ENCODE measurements around the gene FAM184A.

FAM184A gene

DNA sequence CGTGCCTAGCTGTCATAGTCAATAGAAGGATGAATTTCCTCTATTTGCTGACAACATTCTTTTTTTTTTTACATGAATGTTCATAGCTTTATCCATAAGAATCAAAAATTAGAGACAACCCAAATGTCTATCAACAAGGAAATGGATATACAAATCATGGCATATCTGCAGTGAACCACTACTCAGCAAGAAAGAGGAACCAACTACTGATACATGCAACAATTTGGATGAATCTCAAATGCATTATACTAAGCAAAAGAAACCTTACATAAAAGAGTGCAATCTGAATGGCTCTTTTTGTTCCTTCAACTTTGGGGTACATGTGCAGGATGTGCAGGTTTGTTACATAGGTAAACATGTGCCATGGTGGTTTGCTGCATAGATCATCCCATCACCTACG, 125.8 kb downstream of the FAM184A start:
- DNase-seq = no peak

DNA sequence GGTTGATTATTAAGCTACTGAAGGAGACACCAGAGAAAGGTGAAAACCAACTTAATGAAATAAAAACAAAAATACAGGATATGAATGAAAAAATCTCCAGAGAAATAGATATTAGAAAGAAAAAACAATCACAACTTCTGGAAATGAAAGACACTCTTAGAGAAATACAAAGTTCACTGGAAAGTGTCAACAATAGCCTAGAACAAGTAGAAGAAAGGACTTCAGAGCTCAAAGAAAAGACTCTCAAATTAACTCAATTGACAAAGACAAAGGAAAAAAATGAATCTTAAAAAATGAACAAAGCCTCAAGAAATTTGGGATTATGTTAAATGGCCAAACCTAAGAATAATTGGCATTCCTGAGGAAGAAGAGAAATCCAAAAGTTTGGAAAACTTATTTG, 133.2 kb downstream of the FAM184A start:
- DNase-seq = no peak

DNA sequence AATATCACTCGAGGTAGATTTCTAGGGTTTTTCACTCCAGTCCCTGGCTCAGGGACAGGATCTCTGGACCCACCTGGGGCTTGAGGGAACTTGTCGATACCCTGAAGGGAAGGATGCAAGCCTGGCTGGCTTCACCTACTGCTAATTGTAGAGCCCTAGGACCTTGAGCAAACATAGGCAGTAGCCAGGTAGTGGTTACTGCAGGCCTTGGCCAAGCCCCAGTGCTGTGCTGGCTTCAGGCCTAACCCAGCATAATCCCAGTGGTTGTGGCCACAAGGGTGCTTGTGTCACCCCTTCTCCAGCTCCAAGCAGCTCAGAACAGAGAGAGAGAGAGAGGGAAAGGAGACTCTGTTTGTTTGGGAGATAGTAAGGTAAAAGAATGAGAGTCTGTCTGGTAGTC, 137.7 kb downstream of the FAM184A start:
- no peak for DNase-seq

DNA sequence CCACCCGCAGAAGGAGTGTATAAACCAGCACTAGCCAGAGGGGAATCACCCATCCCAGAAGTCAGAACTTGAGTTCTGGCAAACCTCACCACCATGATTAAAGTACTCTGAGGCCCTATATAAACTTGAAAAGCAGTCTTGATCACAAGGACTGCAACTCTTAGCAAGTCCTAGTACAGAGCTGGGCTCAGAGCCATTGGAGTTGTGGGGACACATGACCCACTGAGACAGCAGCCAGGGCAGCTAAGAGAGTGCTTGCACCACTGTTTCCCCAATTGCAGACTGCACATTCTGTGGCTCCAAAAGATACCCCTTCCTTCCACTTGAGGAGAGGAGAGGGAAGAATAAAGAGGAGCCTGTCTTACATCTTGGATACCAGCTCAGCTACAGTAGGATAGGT, 138.8 kb downstream of the FAM184A start:
- DNase-seq = no peak

DNA sequence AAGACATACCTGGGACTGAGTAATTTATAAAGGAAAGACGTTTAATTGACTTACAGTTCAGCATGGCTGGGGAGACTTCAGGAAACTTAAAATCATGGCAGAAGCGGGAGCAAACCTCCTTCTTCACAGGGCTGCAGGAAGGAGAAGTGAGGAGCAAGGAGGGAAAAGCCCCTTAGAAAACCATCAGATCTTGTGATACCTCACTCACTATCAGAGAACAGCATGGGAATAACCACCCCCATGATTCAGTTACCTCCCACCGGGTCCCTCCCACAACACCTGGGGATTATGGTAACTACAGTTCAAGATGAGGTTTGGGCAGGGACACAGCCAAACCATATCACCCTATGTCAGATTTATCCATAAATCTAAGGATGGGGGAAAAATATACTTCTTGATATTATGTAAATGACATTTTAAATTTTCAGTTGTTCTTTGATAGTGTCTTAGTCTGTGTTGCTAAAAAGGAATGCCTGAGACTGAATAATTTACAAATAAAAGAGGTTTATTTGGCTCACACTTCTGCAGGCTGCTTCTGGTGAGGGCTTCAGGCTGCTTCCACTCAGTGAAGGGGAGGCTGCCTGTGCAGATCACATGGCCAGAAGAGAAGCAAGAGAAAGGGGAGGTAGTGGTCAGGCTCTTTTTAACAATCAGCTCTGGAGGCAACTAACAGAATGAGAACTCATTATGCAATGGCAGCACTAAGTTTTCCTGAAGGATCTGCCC, 142.3 kb downstream of the FAM184A start:
- DNase-seq = no peak

DNA sequence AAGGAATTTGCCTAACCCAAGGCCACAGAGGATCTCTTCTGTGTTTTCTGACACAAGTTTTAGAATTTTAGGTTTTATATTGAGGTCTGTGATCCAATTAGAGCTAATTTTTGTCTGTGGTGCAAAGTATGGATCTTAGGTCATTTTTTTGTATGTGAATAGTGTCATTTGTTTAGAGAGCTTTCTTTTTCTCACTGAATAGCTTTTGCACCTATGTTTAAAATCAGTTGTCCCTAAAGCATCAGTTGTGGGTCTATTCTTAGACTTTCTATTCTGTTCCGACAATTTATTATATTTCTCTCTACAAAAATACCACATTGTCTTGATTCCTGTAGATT, 143.2 kb downstream of the FAM184A start:
- no peak for DNase-seq

DNA sequence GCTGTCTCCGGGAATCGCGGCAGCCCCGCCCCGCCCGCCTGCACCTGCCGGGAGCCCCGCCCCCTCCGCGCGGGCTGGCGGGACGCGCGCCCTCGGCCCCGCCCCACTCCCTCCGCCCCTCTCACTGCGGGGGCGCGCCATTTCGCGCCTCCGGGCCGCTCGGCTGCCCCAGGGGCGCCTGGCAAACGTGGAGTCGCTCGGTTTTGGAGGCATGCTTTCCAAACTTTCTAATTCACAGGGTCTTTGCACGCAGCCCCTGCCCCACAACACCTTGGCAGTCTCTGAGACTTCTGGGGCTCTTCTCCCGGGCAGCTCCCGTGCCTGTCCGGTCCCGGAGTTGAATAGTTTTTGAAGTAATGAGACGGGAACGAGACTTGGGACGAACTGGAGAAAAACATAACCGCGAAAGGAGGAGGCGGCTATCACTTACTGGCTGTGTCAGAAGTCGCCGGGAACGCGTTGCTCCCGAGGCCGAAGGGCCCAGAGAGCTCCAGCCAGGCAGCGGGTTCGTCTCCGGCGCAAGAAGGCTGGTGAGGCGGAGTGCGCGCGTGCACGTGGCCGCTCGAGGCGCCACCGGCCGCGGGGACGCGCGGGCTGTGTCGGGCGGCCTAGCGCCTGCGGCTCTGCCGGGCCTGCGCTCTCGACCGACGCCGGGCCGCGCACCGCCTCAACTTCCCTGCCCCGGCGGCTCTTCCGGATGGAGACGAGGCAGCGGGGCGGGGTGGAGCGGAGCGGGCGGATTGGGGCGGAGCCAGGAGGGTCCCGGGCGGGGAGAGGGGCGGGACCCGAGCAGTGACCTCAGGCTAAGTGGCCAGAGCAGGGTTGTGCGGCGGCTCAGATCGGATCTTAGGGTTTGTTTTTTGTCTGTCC, 143.8 kb downstream of the FAM184A start, which contains the start of gene MCM9:
MCM9 (minus strand) TSS at position 699 of the 870 bp plus-strand sequence. CDS start 3,436 bp downstream, outside the sequence.
- DNase-seq = peak; percentile 92

DNA sequence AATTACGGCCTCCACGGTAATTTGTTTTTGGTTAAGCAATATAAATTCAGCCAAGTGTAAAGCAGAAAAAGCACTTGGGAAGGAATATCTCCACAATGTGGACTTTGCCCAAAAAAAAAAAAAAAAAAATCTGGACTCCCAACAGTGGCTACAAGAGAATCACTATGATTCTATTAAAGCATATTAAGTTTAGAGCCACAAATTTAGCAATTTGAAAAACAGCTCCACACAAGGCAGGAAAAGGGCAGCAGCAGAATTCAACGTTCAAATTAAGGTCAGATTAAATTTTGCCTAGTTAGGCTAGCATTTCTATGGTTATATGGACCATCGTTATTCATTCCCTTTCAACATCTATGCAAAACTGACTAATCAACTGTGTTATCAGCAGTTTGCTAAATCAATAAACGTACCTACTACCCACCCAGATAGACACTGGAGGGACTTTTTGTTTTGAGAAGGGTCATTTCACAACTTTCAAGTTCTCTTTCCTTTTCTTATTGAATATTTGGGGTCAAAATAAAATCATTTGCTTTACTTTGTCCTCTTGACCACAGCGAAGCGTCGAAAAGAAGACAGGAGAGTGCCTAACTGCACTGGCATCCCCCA, 144.5 kb downstream of the FAM184A start:
- no peak for DNase-seq

DNA sequence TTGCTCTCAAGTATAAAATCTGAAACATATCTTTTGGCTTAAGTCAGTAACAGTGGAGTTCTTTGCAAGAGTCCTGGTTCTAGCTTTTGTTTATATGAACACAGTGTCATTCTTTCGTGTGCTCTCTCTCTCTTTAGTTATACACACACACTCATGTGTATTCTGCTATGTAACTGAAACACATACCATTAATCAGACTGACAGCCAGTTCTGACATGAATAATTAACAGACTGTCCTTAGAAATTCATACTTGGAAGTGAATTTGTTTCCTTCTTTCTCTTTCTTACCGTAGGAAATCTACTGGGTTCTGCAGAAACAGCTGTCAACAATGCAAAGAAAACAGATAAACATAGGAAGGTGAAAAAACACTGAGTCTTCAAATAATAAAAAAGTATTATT, 146.0 kb downstream of the FAM184A start:
- DNase-seq = no peak

DNA sequence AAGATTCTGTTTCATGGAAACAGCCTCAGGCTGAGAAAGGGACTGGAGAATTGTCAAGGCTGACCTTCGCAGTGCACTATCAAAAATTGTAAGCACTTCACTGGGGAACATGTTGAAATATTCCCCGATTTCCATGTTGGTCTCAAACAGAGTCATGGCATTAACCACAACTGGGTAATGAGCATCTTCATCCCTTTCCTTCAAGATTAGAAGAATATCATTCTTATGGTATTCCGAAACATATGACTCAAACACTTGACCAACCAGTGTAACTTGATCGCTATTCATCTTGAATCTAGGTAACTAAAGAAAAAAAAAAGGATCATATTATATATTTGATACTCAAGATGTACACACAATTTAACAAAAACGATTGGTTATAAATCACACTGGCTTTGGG, 147.0 kb downstream of the FAM184A start:
- DNase-seq = no peak

DNA sequence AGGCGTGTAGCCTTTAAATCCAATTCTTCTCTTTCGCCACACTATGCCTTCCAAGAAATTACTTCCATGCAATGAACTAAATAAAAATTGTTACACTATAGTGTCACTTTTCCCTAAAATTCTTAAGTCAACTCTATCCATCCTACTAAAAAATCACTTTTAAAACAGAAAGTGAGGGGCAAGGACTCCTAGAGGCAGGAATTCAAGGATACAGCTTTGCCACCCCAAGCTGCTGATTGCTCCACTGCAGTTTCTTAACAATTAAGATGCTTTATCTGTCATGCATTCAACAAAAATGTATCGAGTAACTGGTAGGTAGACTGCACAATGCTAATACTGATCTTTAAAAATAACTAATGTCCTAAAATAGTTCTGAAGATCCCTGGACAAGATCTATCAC, 147.8 kb downstream of the FAM184A start:
- no peak for DNase-seq

DNA sequence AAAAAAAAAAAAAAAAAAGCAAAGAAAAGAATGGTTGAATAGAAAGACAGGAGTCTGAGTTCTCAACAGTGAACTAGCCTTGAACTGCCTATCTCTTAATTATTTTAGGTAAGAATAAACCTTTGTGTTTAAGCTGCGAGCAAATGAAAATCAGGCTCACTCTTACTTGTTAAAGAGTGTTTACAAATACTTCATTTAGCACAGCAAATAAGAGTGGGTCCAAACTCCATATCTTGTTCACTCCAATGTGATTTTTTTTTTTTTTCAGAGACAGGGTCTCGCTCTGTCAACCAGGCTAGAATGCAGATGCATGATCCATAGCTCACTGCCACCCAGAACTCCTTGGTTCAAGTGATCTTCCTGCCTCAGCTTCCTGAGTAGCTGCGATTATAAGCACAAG, 155.4 kb downstream of the FAM184A start:
- no peak for DNase-seq

DNA sequence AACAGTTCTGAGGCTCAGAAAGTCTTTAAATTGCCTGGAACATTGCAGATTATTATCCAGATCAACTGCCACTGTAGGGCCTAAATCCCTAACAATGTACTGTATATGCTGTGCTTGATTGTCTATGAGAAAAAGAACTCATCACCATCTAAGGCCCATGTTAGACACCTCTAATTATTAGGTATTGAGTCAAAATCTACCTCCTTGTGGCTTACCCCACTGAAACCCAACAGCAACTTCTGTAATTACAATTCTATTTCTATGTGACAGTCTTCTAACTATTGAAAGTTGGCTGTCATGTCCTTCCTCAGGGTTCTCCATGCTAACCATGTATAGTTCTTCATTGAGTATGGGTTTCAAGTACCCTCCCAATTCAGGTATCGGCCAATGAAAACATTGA, 157.4 kb downstream of the FAM184A start:
- DNase-seq = no peak

DNA sequence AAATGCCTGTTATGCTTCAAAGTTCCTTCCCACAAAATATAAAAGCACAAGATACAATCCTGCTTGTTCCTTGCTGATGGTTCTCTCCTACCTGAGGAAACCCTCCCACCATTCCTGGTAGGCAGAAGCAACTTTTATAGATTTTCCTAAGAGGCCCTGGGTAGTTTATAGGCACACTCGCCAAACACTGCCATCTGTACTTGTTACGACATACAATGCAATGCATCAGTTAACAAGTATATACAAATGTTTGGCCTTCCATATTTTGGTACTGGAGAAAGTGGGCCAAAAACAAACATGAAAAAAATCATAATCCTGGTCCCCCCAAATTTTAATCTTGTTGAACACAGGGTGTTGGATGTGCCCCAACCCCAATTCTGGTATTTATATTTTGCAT, 160.1 kb downstream of the FAM184A start:
- DNase-seq = no peak

DNA sequence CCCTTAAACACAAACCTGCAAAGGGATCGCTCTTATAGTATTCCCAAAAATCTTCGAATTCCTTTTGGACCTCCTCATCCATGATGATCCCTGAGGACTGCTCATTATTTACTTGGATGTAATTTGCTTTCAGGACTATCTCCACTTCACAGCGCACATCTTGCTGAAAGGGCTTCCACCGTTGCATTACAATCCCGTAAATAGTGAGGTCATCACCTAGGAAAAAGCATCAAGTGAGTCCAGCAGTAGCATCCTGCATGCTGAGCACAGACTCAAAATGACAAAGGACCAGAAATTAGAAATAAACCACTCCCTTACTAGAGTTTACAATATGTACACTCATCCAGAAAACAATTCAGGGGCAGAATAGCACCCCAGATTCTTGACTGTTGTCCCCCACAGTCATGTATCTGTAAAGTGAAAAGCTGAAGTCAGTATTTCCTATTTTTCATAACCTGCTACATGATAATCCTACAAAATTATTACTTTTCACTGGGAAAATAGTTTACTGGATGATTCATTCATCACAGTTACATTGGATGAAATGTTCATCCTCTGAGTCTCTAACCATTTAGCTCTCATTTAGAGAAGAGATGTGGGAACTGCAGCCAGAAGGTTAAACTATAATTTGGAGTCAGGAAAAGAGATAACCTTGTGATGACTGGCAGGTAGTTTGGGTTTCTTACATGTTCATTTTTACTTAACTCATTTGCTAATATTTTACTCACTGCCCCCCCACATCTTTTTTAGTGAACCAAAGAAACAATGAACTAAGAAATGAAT, 160.7 kb downstream of the FAM184A start:
- DNase-seq = no peak

DNA sequence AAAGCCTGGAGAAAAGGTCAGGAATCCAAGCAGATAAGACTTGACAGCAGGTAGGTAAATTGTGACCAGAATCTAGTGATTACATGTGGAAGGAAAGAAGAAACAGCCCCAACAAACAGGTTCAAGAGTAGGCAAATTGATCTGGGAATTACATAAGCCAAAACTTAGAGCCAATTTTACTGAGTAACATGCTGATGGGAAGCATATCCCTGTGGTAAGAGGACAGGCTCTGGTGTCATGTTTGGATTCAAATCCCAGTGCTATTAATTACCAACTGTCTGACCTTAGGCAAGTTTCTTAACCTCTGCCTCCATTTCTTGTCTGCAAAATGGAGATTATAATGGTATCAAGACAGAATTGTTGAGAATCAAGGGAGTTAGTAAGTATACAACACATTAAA, 163.9 kb downstream of the FAM184A start:
- DNase-seq = no peak

DNA sequence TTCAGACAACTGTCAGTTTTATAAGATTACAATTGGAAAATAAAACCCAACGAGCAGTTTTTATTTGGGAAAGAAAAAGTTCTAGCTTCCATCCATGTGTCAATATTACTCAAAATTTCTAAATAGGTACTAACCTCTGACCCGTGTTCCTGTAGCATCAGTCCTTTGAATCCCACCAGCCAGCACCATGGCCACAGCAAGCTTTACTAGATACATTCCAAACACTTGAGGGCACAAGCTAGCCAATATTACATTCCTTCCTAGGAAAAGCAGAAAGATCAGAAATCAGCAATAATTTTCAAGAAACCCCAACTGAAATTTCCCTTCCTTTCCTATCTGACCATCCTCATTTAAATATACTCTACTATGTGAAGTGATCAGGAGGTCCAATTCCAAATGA, 165.3 kb downstream of the FAM184A start:
- DNase-seq = no peak

DNA sequence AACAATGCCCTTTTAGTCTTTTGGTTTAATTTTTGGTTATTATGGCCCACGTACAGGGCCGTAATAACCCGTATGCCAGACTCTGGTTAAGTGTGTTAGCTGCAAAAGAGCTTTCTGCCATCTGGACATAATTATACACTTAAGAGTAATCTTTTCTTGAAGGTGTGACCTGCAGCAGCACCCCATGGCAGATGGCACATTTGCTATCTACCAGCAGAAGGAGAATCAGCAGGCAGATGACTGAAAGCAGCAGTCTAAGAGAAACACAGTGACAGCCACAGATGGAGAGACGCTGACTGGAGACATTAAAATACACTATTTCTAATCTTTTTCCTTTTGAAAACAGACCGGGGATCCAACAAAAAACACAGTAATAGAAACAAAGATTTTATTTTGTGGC, 165.8 kb downstream of the FAM184A start:
- no peak for DNase-seq
